GM23338 (cell line): ENCODE measurements around the gene SLC25A26. TPM values are rescaled to one million over a fixed set of nuclear protein-coding genes. Genes with fewer than 3 reads are reported as not detected.
A peak's percentile ranks its signal among the peaks of the same experiment; 100 is the strongest.

Experiments used
- ATAC-seq: fragments of 200-7000 bp; cut with Tn5 transposase; 3 replicates; pipeline ENCODE4 v1.9.1; 2020
- DNase-seq: peaks from one replicate; pipeline ENCODE4 v3.0.0-alpha.2; 2015; ENCODE audit warnings: low spot score
- H2AFZ ChIP-seq: fragments of 200-600 bp; sonication (generic); 2 replicates; pipeline ENCODE4 v1.8.0; 2016; ENCODE audit warnings: antibody characterized with exemption, mild to moderate bottlenecking, moderate library complexity
- H3F3A ChIP-seq: fragments of 200-600 bp; sonication (generic); replicated peaks from 2 replicates; pipeline ENCODE4 v1.8.0; 2017; ENCODE audit warnings: antibody characterized with exemption, mixed run types, low read depth
- H3K27ac ChIP-seq: fragments of 200-600 bp; sonication (generic); 2 replicates; pipeline ENCODE4 v1.6.1; 2016; ENCODE audit warnings: low read depth
- H3K27me3 ChIP-seq: fragments of 200-600 bp; sonication (generic); 2 replicates; pipeline ENCODE4 v1.8.0; 2016; ENCODE audit warnings: mild to moderate bottlenecking, mixed run types, moderate library complexity; ENCODE audit not compliant: insufficient read depth
- H3K36me3 ChIP-seq: fragments of 200-600 bp; sonication (generic); 2 replicates; pipeline ENCODE4 v1.8.0; 2016; ENCODE audit warnings: mild to moderate bottlenecking; ENCODE audit not compliant: insufficient read depth
- H3K4me1 ChIP-seq: fragments of 200-600 bp; sonication (generic); 2 replicates; pipeline ENCODE4 v1.8.0; 2016; ENCODE audit warnings: mild to moderate bottlenecking, moderate library complexity; ENCODE audit not compliant: insufficient read depth
- H3K4me2 ChIP-seq: fragments of 200-600 bp; sonication (generic); 2 replicates; pipeline ENCODE4 v1.7.1; 2017; ENCODE audit warnings: mixed run types
- H3K4me3 ChIP-seq: fragments of 200-600 bp; sonication (generic); 2 replicates; pipeline ENCODE4 v1.6.1; 2016; ENCODE audit warnings: mixed run types
- H3K79me2 ChIP-seq: fragments of 200-600 bp; sonication (generic); replicated peaks from 2 replicates; pipeline ENCODE4 v1.8.0; 2017; ENCODE audit warnings: mild to moderate bottlenecking; ENCODE audit not compliant: insufficient read depth
- H3K9me2 ChIP-seq: fragments of 200-600 bp; sonication (generic); 2 replicates; pipeline ENCODE4 v1.8.0; 2017; ENCODE audit not compliant: insufficient read depth
- H4K20me1 ChIP-seq: fragments of 200-600 bp; sonication (generic); replicated peaks from 2 replicates; pipeline ENCODE4 v1.8.0; 2017; ENCODE audit warnings: mild to moderate bottlenecking; ENCODE audit not compliant: insufficient read depth
- H3K27ac Mint-ChIP-seq: 2 replicates; pipeline ENCODE4 v1.8.0; 2020; ENCODE audit warnings: inconsistent platforms, mild to moderate bottlenecking, moderate library complexity, mixed read lengths
- H3K27me3 Mint-ChIP-seq: 3 replicates; pipeline ENCODE4 v1.8.0; 2022; ENCODE audit warnings: low read depth, mild to moderate bottlenecking, moderate library complexity, mixed read lengths, inconsistent platforms; ENCODE audit not compliant: insufficient read depth, poor library complexity
- H3K36me3 Mint-ChIP-seq: 3 replicates; pipeline ENCODE4 v1.8.0; 2021; ENCODE audit warnings: low read depth, mild to moderate bottlenecking, inconsistent platforms, moderate library complexity, mixed read lengths
- H3K4me1 Mint-ChIP-seq: 3 replicates; pipeline ENCODE4 v1.8.0; 2020; ENCODE audit warnings: mild to moderate bottlenecking, inconsistent platforms, mixed read lengths
- H3K4me3 Mint-ChIP-seq: 3 replicates; pipeline ENCODE4 v1.8.0; 2021; ENCODE audit warnings: moderate library complexity, mild to moderate bottlenecking, inconsistent platforms, mixed read lengths
- H3K9me3 Mint-ChIP-seq: 3 replicates; pipeline ENCODE4 v1.8.0; 2020; ENCODE audit warnings: moderate library complexity, mild to moderate bottlenecking, inconsistent platforms, mixed read lengths
- EZH2phosphoT487 ChIP-seq: fragments of 200-600 bp; sonication (generic); IDR thresholded peaks from one replicate; pipeline ENCODE4 v1.8.1; 2018; ENCODE audit warnings: antibody characterized with exemption; ENCODE audit not compliant: unreplicated experiment
- JUNB ChIP-seq: IDR thresholded peaks from one replicate; pipeline ENCODE4 v1.6.1; 2016; ENCODE audit warnings: antibody characterized with exemption; ENCODE audit not compliant: unreplicated experiment
- NANOG ChIP-seq: IDR thresholded peaks from 2 replicates; pipeline ENCODE4 v1.6.1; 2016; ENCODE audit warnings: antibody characterized with exemption, borderline replicate concordance
- ZNF331 ChIP-seq: fragments of 250-450 bp; sonication (Bioruptor Pico); IDR thresholded peaks from 2 replicates; pipeline ENCODE4 v1.5.0; 2020; ENCODE audit warnings: low read depth, mild to moderate bottlenecking, moderate library complexity
- polyA plus RNA-seq: library from polyadenylated mRNA; unstranded; fragments of >200 nt; fragmentation: Nextera tagmentation; extraction: Ambion mirVana; gene quantifications from 2 replicates; pipeline ENCODE4 v1.2.1, GENCODE V29; 2016
- total RNA-seq: library from RNA; depleted of rRNA; stranded (reverse); fragments of >200 nt; shearing (Covaris generic); gene quantifications from 2 replicates; pipeline ENCODE4 v1.2.3, GENCODE V29; 2014
- TF ChIP-seq, protein P1 (sequence below): IDR thresholded peaks from one replicate; pipeline ENCODE4 v1.6.1; 2018; ENCODE audit warnings: antibody characterized with exemption; ENCODE audit not compliant: unreplicated experiment
- TF ChIP-seq, protein P2 (sequence below), 2 experiments: fragments of 200-600 bp in 1 of 2; sonication (generic) in 1 of 2; conservative IDR thresholded peaks; 2 replicates each; pipeline versions ENCODE4 v1.5.1 to v1.6.1; 2016 to 2017; ENCODE audit warnings: antibody characterized with exemption in 2 of 2, low read depth in 2 of 2, mild to moderate bottlenecking in 2 of 2, moderate library complexity in 1 of 2
- TF ChIP-seq, protein P3 (sequence below): fragments of 250-450 bp; sonication (Bioruptor Pico); IDR thresholded peaks from 2 replicates; pipeline ENCODE4 v1.5.0; 2020; ENCODE audit warnings: mild to moderate bottlenecking, moderate library complexity
- TF ChIP-seq, protein P4 (sequence below): IDR thresholded peaks from 2 replicates; pipeline ENCODE4 v1.6.1; 2016; ENCODE audit warnings: antibody characterized with exemption

The SLC25A26 gene
- total and polyA plus RNA-seq, 2 experiments from 2014 or later, result 24.8 to 40.2 TPM

DNA sequence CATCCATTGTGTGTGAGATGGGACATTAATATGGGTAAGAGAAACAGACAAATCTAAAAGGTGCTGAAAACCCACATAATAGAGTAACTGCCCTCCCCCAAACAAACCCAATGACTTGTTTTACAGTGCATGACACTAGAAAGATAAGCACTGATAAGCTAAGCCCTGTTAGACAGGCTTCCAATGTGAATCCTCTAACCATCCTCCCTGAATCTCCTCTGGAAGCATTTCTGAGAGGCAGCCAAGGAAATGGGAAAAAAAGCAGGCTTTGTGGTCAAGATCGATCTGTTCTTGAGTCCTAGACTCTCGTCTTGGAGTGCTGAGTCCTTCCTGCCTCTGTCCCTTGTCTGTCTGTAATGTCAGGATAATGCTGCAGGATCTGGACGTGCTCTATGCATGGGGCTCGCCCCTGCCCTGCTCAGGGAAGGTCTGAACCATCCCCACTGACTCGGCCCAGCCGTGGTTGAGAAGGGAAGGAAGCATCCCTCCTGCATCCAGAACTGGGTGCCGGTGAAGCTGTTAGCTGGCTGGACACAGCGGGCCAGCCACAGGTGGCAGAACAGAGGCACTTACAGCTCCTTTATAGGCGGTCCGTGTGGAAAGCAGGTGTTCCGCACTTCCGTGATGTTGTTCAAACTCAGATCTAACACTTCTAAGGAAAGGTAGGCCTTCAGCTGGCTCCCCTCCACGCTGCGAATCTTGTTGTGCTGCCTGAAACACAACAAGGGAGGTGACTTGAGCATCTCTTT lies 195.9 kb downstream of the SLC25A26 start (continued):
- TF ChIP-seq, protein P1, sequence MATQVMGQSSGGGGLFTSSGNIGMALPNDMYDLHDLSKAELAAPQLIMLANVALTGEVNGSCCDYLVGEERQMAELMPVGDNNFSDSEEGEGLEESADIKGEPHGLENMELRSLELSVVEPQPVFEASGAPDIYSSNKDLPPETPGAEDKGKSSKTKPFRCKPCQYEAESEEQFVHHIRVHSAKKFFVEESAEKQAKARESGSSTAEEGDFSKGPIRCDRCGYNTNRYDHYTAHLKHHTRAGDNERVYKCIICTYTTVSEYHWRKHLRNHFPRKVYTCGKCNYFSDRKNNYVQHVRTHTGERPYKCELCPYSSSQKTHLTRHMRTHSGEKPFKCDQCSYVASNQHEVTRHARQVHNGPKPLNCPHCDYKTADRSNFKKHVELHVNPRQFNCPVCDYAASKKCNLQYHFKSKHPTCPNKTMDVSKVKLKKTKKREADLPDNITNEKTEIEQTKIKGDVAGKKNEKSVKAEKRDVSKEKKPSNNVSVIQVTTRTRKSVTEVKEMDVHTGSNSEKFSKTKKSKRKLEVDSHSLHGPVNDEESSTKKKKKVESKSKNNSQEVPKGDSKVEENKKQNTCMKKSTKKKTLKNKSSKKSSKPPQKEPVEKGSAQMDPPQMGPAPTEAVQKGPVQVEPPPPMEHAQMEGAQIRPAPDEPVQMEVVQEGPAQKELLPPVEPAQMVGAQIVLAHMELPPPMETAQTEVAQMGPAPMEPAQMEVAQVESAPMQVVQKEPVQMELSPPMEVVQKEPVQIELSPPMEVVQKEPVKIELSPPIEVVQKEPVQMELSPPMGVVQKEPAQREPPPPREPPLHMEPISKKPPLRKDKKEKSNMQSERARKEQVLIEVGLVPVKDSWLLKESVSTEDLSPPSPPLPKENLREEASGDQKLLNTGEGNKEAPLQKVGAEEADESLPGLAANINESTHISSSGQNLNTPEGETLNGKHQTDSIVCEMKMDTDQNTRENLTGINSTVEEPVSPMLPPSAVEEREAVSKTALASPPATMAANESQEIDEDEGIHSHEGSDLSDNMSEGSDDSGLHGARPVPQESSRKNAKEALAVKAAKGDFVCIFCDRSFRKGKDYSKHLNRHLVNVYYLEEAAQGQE, result no peak
- TF ChIP-seq, protein P2, sequence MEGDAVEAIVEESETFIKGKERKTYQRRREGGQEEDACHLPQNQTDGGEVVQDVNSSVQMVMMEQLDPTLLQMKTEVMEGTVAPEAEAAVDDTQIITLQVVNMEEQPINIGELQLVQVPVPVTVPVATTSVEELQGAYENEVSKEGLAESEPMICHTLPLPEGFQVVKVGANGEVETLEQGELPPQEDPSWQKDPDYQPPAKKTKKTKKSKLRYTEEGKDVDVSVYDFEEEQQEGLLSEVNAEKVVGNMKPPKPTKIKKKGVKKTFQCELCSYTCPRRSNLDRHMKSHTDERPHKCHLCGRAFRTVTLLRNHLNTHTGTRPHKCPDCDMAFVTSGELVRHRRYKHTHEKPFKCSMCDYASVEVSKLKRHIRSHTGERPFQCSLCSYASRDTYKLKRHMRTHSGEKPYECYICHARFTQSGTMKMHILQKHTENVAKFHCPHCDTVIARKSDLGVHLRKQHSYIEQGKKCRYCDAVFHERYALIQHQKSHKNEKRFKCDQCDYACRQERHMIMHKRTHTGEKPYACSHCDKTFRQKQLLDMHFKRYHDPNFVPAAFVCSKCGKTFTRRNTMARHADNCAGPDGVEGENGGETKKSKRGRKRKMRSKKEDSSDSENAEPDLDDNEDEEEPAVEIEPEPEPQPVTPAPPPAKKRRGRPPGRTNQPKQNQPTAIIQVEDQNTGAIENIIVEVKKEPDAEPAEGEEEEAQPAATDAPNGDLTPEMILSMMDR (conservative IDR thresholded peaks at IDR 0.05; ENCODE audit: low read depth in 2 of 2), result no peak

DNA sequence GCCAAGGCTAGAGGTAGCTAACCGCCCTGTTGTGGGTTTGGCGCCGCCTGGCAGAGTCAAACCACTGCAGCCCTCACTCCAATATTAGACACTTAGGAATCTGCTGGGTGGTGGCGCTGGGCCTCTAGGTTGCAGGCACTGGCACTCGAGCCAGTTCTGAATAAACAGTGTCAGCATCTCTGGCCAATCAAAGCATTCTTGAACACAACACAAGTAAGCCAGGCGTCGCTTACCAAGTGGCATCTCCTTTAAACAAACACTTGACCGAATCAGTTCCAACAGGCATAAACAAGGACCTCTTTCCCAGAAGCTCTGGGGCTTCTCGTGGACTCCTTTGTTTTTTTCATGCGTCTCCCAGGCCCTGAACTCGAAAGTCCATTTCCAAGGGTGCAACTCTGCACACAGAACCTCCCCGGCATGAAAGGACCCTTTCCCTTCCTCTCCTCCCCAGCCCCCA lies 197.7 kb downstream of the SLC25A26 start:
- Histone ChIP-seq H3K79me2 (peaks cover 87% of the 10 kb centered on the region), H3K4me1 (peaks cover 10% of the 10 kb centered on the region), H3F3A (no peaks in the 10 kb centered on the region), H3K4me2 (peak overlapping the region; percentile 9; the same call in 1 of the 2 replicates), H3K27ac (no peak overlapping the region), H3K36me3 (peaks cover 49% of the 10 kb centered on the region), H2AFZ (no peak overlapping the region), H3K9me2 (no peaks in the 10 kb centered on the region), H3K4me3 (no peak overlapping the region), H4K20me1 (peaks cover 21% of the 10 kb centered on the region), H3K27me3 (no peaks in the 10 kb centered on the region)
- H3K4me3 Mint-ChIP-seq, result no peak overlapping the region; the same call in 2 of the 3 replicates
- H3K27me3 Mint-ChIP-seq, result peaks cover 12% of the 10 kb centered on the region
- H3K36me3 Mint-ChIP-seq, result peaks cover 97% of the 10 kb centered on the region
- H3K27ac Mint-ChIP-seq, result peak overlapping the region; percentile 24; the same call in 1 of the 2 replicates
- peaks cover 48% of the 10 kb centered on the region for H3K4me1 Mint-ChIP-seq
- DNase-seq (no peak), ATAC-seq (no peak)
- H3K9me3 Mint-ChIP-seq, result peaks cover 38% of the 10 kb centered on the region
- TF ChIP-seq JUNB, result no peak
- TF ChIP-seq, protein P3, sequence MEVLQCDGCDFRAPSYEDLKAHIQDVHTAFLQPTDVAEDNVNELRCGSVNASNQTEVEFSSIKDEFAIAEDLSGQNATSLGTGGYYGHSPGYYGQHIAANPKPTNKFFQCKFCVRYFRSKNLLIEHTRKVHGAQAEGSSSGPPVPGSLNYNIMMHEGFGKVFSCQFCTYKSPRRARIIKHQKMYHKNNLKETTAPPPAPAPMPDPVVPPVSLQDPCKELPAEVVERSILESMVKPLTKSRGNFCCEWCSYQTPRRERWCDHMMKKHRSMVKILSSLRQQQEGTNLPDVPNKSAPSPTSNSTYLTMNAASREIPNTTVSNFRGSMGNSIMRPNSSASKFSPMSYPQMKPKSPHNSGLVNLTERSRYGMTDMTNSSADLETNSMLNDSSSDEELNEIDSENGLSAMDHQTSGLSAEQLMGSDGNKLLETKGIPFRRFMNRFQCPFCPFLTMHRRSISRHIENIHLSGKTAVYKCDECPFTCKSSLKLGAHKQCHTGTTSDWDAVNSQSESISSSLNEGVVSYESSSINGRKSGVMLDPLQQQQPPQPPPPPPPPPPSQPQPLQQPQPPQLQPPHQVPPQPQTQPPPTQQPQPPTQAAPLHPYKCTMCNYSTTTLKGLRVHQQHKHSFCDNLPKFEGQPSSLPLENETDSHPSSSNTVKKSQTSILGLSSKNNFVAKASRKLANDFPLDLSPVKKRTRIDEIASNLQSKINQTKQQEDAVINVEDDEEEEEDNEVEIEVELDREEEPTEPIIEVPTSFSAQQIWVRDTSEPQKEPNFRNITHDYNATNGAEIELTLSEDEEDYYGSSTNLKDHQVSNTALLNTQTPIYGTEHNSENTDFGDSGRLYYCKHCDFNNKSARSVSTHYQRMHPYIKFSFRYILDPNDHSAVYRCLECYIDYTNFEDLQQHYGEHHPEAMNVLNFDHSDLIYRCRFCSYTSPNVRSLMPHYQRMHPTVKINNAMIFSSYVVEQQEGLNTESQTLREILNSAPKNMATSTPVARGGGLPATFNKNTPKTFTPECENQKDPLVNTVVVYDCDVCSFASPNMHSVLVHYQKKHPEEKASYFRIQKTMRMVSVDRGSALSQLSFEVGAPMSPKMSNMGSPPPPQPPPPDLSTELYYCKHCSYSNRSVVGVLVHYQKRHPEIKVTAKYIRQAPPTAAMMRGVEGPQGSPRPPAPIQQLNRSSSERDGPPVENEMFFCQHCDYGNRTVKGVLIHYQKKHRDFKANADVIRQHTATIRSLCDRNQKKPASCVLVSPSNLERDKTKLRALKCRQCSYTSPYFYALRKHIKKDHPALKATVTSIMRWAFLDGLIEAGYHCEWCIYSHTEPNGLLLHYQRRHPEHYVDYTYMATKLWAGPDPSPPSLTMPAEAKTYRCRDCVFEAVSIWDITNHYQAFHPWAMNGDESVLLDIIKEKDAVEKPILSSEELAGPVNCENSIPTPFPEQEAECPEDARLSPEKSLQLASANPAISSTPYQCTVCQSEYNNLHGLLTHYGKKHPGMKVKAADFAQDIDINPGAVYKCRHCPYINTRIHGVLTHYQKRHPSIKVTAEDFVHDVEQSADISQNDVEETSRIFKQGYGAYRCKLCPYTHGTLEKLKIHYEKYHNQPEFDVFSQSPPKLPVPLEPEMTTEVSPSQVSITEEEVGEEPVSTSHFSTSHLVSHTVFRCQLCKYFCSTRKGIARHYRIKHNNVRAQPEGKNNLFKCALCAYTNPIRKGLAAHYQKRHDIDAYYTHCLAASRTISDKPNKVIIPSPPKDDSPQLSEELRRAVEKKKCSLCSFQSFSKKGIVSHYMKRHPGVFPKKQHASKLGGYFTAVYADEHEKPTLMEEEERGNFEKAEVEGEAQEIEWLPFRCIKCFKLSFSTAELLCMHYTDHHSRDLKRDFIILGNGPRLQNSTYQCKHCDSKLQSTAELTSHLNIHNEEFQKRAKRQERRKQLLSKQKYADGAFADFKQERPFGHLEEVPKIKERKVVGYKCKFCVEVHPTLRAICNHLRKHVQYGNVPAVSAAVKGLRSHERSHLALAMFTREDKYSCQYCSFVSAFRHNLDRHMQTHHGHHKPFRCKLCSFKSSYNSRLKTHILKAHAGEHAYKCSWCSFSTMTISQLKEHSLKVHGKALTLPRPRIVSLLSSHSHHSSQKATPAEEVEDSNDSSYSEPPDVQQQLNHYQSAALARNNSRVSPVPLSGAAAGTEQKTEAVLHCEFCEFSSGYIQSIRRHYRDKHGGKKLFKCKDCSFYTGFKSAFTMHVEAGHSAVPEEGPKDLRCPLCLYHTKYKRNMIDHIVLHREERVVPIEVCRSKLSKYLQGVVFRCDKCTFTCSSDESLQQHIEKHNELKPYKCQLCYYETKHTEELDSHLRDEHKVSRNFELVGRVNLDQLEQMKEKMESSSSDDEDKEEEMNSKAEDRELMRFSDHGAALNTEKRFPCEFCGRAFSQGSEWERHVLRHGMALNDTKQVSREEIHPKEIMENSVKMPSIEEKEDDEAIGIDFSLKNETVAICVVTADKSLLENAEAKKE (CRISPR knock-in tag), result no peak
- no peak for TF ChIP-seq EZH2phosphoT487
- no peak for TF ChIP-seq ZNF331 (CRISPR knock-in tag)
- TF ChIP-seq, protein P4, sequence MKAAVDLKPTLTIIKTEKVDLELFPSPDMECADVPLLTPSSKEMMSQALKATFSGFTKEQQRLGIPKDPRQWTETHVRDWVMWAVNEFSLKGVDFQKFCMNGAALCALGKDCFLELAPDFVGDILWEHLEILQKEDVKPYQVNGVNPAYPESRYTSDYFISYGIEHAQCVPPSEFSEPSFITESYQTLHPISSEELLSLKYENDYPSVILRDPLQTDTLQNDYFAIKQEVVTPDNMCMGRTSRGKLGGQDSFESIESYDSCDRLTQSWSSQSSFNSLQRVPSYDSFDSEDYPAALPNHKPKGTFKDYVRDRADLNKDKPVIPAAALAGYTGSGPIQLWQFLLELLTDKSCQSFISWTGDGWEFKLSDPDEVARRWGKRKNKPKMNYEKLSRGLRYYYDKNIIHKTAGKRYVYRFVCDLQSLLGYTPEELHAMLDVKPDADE, result no peak
- TF ChIP-seq, protein P2 (conservative IDR thresholded peaks at IDR 0.05; ENCODE audit: low read depth in 2 of 2), result no peak
- no peak for TF ChIP-seq NANOG
